T47D (cell line): ENCODE measurements around the gene HACD1.
A peak's percentile ranks its signal among the peaks of the same experiment; 100 is the strongest.

Experiments
- DNase-seq, 2 experiments: peaks; one replicate each; pipeline versions ENCODE4 v3.0.0 to v3.0.0-alpha.2; 2011 to 2012; ENCODE audit warnings: low read depth in 1 of 2, low spot score in 1 of 2
- JUND ChIP-seq: IDR thresholded peaks from 2 replicates; pipeline ENCODE4 v1.6.1; 2012; ENCODE audit warnings: low read depth
- in situ Hi-C: cut with HindIII; loops from 2 replicates; pipeline ENCODE4 v1.10.0; 2016; ENCODE audit warnings: low sequenced_read_pairs, low pct_unique_long_range_greater_than_20kb

HACD1 gene

GRCh38 chr10:17617031-17617911, at the start of gene HACD1:
TSS of gene HACD1 (minus strand) at chr10:17617374. CDS start at chr10:17617339, 35 bp downstream.
- DNase-seq = peak; percentile 85 to 89
- no peak for TF ChIP-seq JUND
- in situ Hi-C loops = no loop called here

- no peak for TF ChIP-seq JUND
- DNase-seq = no peak
- in situ Hi-C loops = no loop called here
These were observed 48.6 kb upstream of the HACD1 start for GRCh38 chr10:17665747-17666146.

- in situ Hi-C loops = no loop called here
- no peak for TF ChIP-seq JUND
These were observed 46.3 kb upstream of the HACD1 start for GRCh38 chr10:17663450-17663849.

GRCh38 chr10:17662193-17663138, 45.3 kb upstream of the HACD1 start:
- no peak for TF ChIP-seq JUND
- in situ Hi-C loops = no loop called here
- no peak for DNase-seq

More at GRCh38 chr10:17663450-17663849, 46.3 kb upstream of the HACD1 start:
- DNase-seq = no peak

- in situ Hi-C loops = no loop called here
- no peak for DNase-seq
- TF ChIP-seq JUND = no peak
These were observed 44.3 kb upstream of the HACD1 start for GRCh38 chr10:17661510-17661909.

GRCh38 chr10:17660921-17661320, 43.7 kb upstream of the HACD1 start:
- DNase-seq = no peak
- in situ Hi-C loops = no loop called here
- no peak for TF ChIP-seq JUND

- in situ Hi-C loops = no loop called here
- no peak for TF ChIP-seq JUND
- DNase-seq = no peak
These were observed 42.2 kb upstream of the HACD1 start for GRCh38 chr10:17659365-17659764.

- DNase-seq = no peak
- no peak for TF ChIP-seq JUND
- in situ Hi-C loops = no loop called here
These were observed 39.9 kb upstream of the HACD1 start for GRCh38 chr10:17657103-17657500.

- TF ChIP-seq JUND = no peak
- no peak for DNase-seq
- in situ Hi-C loops = no loop called here
These were observed 38.5 kb upstream of the HACD1 start for GRCh38 chr10:17655567-17656146.

- no peak for DNase-seq
- TF ChIP-seq JUND = no peak
- in situ Hi-C loops = no loop called here
These were observed 37.8 kb upstream of the HACD1 start for GRCh38 chr10:17655009-17655408.

- TF ChIP-seq JUND = no peak
- DNase-seq = no peak
- in situ Hi-C loops = no loop called here
These were observed 35.4 kb upstream of the HACD1 start for GRCh38 chr10:17652585-17652984.

- no peak for TF ChIP-seq JUND
- in situ Hi-C loops = no loop called here
- DNase-seq = no peak
These were observed 34.7 kb upstream of the HACD1 start for GRCh38 chr10:17651896-17652295.

- no peak for TF ChIP-seq JUND
- no peak for DNase-seq
- in situ Hi-C loops = no loop called here
These were observed 33.2 kb upstream of the HACD1 start for GRCh38 chr10:17650416-17650815.
